GM12878 (cell line): ENCODE results near the gene CYTIP. TPM values are rescaled to one million over a fixed set of nuclear protein-coding genes. Genes with fewer than 3 reads are reported as not detected.
"Not testable (repeated sequence)": the region's sequence is repeated elsewhere in the genome, so short reads cannot be mapped to it uniquely, and the experiment has no call there.

ENCODE experiments used
- ATAC-seq: fragments of 200-7000 bp; cut with Tn5 transposase; 3 replicates; pipeline ENCODE4 v1.9.1; 2020; ENCODE audit warnings: mild to moderate bottlenecking, moderate library complexity
- BruUV-seq: library from RNA; stranded (reverse); fragments of 400-500 nt; replicated peaks from 2 replicates; lab custom pipeline; 2021; lab: Mats Ljungman, UMichigan
- CTCF ChIA-PET: fragments of 300-600 bp; sonication (Branson Sonifier 250); formaldehyde crosslinking; extraction: SDS; loops from one replicate; lab custom pipeline; 2021; ENCODE audit warnings: inconsistent platforms; lab: Yijun Ruan, JAX
- POLR2A ChIA-PET: fragments of 350-600 bp; formaldehyde crosslinking; extraction: SDS; loops from one replicate; lab custom pipeline; 2021; ENCODE audit warnings: inconsistent platforms; lab: Charles Lee
- RAD21 ChIA-PET: fragments of 300-600 bp; sonication (Branson Sonifier 250); formaldehyde crosslinking; loops from one replicate; lab custom pipeline; 2023; ENCODE audit warnings: antibody characterized with exemption; ENCODE audit not compliant: unreplicated experiment; lab: Charles Lee
- SMC1A ChIA-PET: fragments of 300-600 bp; sonication (Branson Sonifier 250); formaldehyde crosslinking; loops from one replicate; lab custom pipeline; 2023; ENCODE audit not compliant: unreplicated experiment, uncharacterized antibody; lab: Charles Lee
- DNase-seq: peaks from one replicate; pipeline ENCODE4 v3.0.0-alpha.2; 2011; ENCODE audit warnings: low read depth, low spot score
- FAIRE-seq: peaks from 3 replicates; lab custom pipeline; 2011; peaks lifted over from hg19 to GRCh38; lab: Jason Lieb, UNC
- H2AFZ ChIP-seq: 2 replicates; pipeline ENCODE4 v1.6.0; 2011; ENCODE audit warnings: low read depth, low read length, control low read depth; ENCODE audit not compliant: control insufficient read depth
- H3K27ac ChIP-seq: 2 replicates; pipeline ENCODE4 v1.5.1; 2011; ENCODE audit warnings: control low read depth; ENCODE audit not compliant: control insufficient read depth, insufficient read depth
- H3K27me3 ChIP-seq, 2 experiments: replicated peaks in 1 of 2; 2 replicates each; pipeline versions ENCODE4 v1.6.0 to v1.6.1; 2011; ENCODE audit warnings: low read length in 1 of 2; ENCODE audit not compliant: control insufficient read depth in 2 of 2, insufficient read depth in 2 of 2
- H3K36me3 ChIP-seq, 2 experiments: 2 replicates each; pipeline ENCODE4 v1.5.1; 2011; ENCODE audit warnings: low read length in 1 of 2; ENCODE audit not compliant: control insufficient read depth in 2 of 2, insufficient read depth in 2 of 2
- H3K4me1 ChIP-seq: 2 replicates; pipeline ENCODE4 v1.6.1; 2011; ENCODE audit warnings: mild to moderate bottlenecking, low read length, moderate library complexity, mixed read lengths; ENCODE audit not compliant: control insufficient read depth, insufficient read depth
- H3K4me2 ChIP-seq: 2 replicates; pipeline ENCODE4 v1.6.0; 2011; ENCODE audit warnings: control low read depth; ENCODE audit not compliant: control insufficient read depth, insufficient read depth
- H3K4me3 ChIP-seq: fragments of 200-600 bp; sonication (generic); 2 replicates; pipeline ENCODE4 v1.5.1; 2016
- H3K79me2 ChIP-seq: 2 replicates; pipeline ENCODE4 v1.6.0; 2011; ENCODE audit warnings: low read length; ENCODE audit not compliant: control insufficient read depth, insufficient read depth
- H3K9ac ChIP-seq: 2 replicates; pipeline ENCODE4 v1.8.0; 2011; ENCODE audit warnings: low read length, control low read depth, mixed read lengths; ENCODE audit not compliant: control insufficient read depth, insufficient read depth
- H3K9me3 ChIP-seq: replicated peaks from 3 replicates; pipeline ENCODE4 v1.5.1; 2011; ENCODE audit warnings: mild to moderate bottlenecking, low read length; ENCODE audit not compliant: control insufficient read depth, insufficient read depth
- H4K20me1 ChIP-seq: 2 replicates; pipeline ENCODE4 v1.6.0; 2011; ENCODE audit not compliant: control insufficient read depth, insufficient read depth
- EED ChIP-seq: sonication (generic); IDR thresholded peaks from 2 replicates; pipeline ENCODE4 v1.6.1; 2016; ENCODE audit warnings: antibody characterized with exemption, low read depth
- GABPA ChIP-seq: IDR thresholded peaks from 2 replicates; pipeline ENCODE4 v1.6.1; 2014; ENCODE audit warnings: antibody characterized with exemption, low read depth, mild to moderate bottlenecking, inconsistent platforms
- KAT2A ChIP-seq: conservative IDR thresholded peaks from 2 replicates; pipeline ENCODE4 v1.6.1; 2011; ENCODE audit warnings: low read depth, low read length; ENCODE audit not compliant: control insufficient read depth
- MTA2 ChIP-seq: fragments of 450-650 bp; IDR thresholded peaks from 2 replicates; pipeline ENCODE4 v1.6.1; 2016; ENCODE audit warnings: low read depth, mild to moderate bottlenecking, moderate library complexity
- NR2F1 ChIP-seq: fragments of 450-650 bp; conservative IDR thresholded peaks from 2 replicates; pipeline ENCODE4 v1.6.1; 2017; ENCODE audit warnings: mild to moderate bottlenecking
- SIX5 ChIP-seq: IDR thresholded peaks from 2 replicates; pipeline ENCODE4 v1.6.1; 2011; ENCODE audit warnings: mild to moderate bottlenecking, low read depth, low read length, moderate library complexity; ENCODE audit not compliant: severe bottlenecking
- SUZ12 ChIP-seq: fragments of 200-600 bp; sonication (generic); IDR thresholded peaks from one replicate; pipeline ENCODE4 v1.6.1; 2018; ENCODE audit warnings: antibody characterized with exemption, mild to moderate bottlenecking; ENCODE audit not compliant: unreplicated experiment
- TCF7 ChIP-seq: IDR thresholded peaks from 2 replicates; pipeline ENCODE4 v1.6.1; 2014; ENCODE audit warnings: antibody characterized with exemption, borderline replicate concordance
- USF1 ChIP-seq: IDR thresholded peaks from 2 replicates; pipeline ENCODE4 v1.6.1; 2011; ENCODE audit warnings: borderline replicate concordance, low read depth, mild to moderate bottlenecking, moderate library complexity, mixed read lengths, low read length; ENCODE audit not compliant: insufficient read depth; ENCODE audit errors: extremely low read length
- ZBED1 ChIP-seq: IDR thresholded peaks from 2 replicates; pipeline ENCODE4 v1.6.1; 2016; ENCODE audit warnings: borderline replicate concordance
- ZBTB40 ChIP-seq: fragments of 450-650 bp; IDR thresholded peaks from 2 replicates; pipeline ENCODE4 v1.6.1; 2016; ENCODE audit warnings: mild to moderate bottlenecking, moderate library complexity, borderline replicate concordance
- WGBS: methylation state at CpG from one replicate; pipeline ENCODE4 v1.1.6; 2016; ENCODE audit warnings: low lambda C conversion rate; ENCODE audit not compliant: insufficient replicate concordance, insufficient coverage; ENCODE audit errors: missing lambda C conversion rate; 5-methylcytosine and 5-hydroxymethylcytosine counted together
- in situ Hi-C: fragments of 300-500 bp; cut with MboI; formaldehyde crosslinking; loops from 9 replicates; pipeline ENCODE4 v1.14.3; 2018; ENCODE audit warnings: mixed read lengths
- intact Hi-C: fragments of 100-400 bp; cut with micrococcal nuclease; formaldehyde crosslinking; loops from one replicate; pipeline ENCODE4 v1.14.2; 2022; ENCODE audit not compliant: unreplicated experiment
- polyA plus RNA-seq, 11 experiments: library from polyadenylated mRNA; depleted of rRNA in 4 of 11; unstranded in 6 of 11; stranded (reverse) in 5 of 11; fragments of >200 nt; fragmentation: Nextera tagmentation in 4 of 11; fragmentation: Illumina TruSeq in 1 of 11; extraction: Ambion mirVana in 4 of 11; extraction: Trizol in 1 of 11; gene quantifications; 1 replicate in 1 of 11; 2 replicates in 10 of 11; pipeline versions ENCODE4 v1.2.1 to v1.2.3, GENCODE V29; 2011 to 2016; ENCODE audit warnings: inconsistent platforms in 2 of 11, missing spikeins in 2 of 11, low read depth in 1 of 11
- total RNA-seq, 4 experiments: library from RNA; depleted of rRNA in 3 of 4; stranded (reverse); fragments of >200 nt in 3 of 4; fragmentation: Illumina TruSeq in 1 of 4; extraction: Trizol in 1 of 4; gene quantifications; 2 replicates each; pipeline versions ENCODE4 v1.2.1 to v1.2.3, GENCODE V29; 2013 to 2021

The CYTIP gene
- total and polyA plus RNA-seq, 10 of the 15 experiments (the other 5 are each of a cell fraction or from before 2014, with no cell fraction given) = 55.1 to 178 (median 73.4) TPM

GRCh38 chr2:157402801-157403485, 40.9 kb downstream of the CYTIP start:
- intact Hi-C loops, H3K4me1 ChIP-seq, ATAC-seq, FAIRE-seq, H3K9me3 ChIP-seq, H3K4me2 ChIP-seq, H4K20me1 ChIP-seq, H3K4me3 ChIP-seq, H3K27me3 ChIP-seq, H3K27ac ChIP-seq, H3K36me3 ChIP-seq, H3K9ac ChIP-seq, DNase-seq, BruUV-seq, H3K79me2 ChIP-seq, H2AFZ ChIP-seq: not testable (repeated sequence)
- 96% methylated on average over 15 of the region's 15 CpGs for WGBS
- ChIA-PET SMC1A (interaction anchor here (0.6 to 4.7 kb wide), 17 partner anchors 11 to 98 kb away, joined by 3 to 55 read pairs (median 6); partner anchors contain the start of gene CYTIP), POLR2A (interaction anchor here (1.7 to 1.8 kb wide), 2 partner anchors 12 to 37 kb away, joined by 5 to 16 read pairs; no protein-coding TSS in a partner anchor), RAD21 (interaction anchor here (1.8 to 2.6 kb wide), 4 partner anchors 12 to 67 kb away, joined by 12 to 36 read pairs (median 16); partner anchors contain the start of gene CYTIP), CTCF (interaction anchor here (1.4 to 3.3 kb wide), 6 partner anchors 11 to 76 kb away, joined by 6 to 25 read pairs (median 13); partner anchors contain the start of gene ERMN)
- in situ Hi-C loops = loop anchor here (25.0 kb wide), 1 partner anchor 891 kb away; no protein-coding TSS in a partner anchor

GRCh38 chr2:157395811-157396210, 48.1 kb downstream of the CYTIP start:
- 82% methylated on average over 3 of the region's 3 CpGs for WGBS
- no peak overlapping the region for H3K4me2 ChIP-seq
- ChIA-PET CTCF (interaction anchor here (1.1 kb wide), 2 partner anchors 60 to 68 kb away, joined by 3 to 7 read pairs; no protein-coding TSS in a partner anchor), SMC1A (interaction anchor here (0.8 kb wide), 1 partner anchor 61 kb away, joined by 3 read pairs; no protein-coding TSS in a partner anchor), POLR2A (interaction anchor here (0.6 kb wide), 1 partner anchor 64 kb away, joined by 3 read pairs; no protein-coding TSS in a partner anchor), RAD21 (no interaction called here)
- H3K4me3 ChIP-seq = no peak overlapping the region
- H3K27me3 ChIP-seq = no peaks in the 10 kb centered on the region
- FAIRE-seq (no peak), DNase-seq (no peak), ATAC-seq (no peak)
- no peaks in the 10 kb centered on the region for H3K36me3 ChIP-seq
- no peak overlapping the region for H3K9ac ChIP-seq
- no peaks in the 10 kb centered on the region for H3K4me1 ChIP-seq
- no peaks in the 10 kb centered on the region for H4K20me1 ChIP-seq
- no peaks in the 10 kb centered on the region for H3K9me3 ChIP-seq
- no peak overlapping the region for H3K27ac ChIP-seq
- in situ Hi-C loops = no loop called here
- BruUV-seq = no TSS peak
- H2AFZ ChIP-seq = no peak overlapping the region
- intact Hi-C loops = no loop called here
- H3K79me2 ChIP-seq = no peaks in the 10 kb centered on the region
- TF ChIP-seq ZBTB40 = no peak
- no peak for TF ChIP-seq GABPA
- no peak for TF ChIP-seq ZBED1
- no peak for TF ChIP-seq EED
- TF ChIP-seq NR2F1 = no peak
- no peak for TF ChIP-seq SUZ12
- no peak for TF ChIP-seq USF1
- TF ChIP-seq SIX5 = no peak
- no peak for TF ChIP-seq MTA2
- no peak for TF ChIP-seq KAT2A
- no peak for TF ChIP-seq TCF7
